ENCODE measurements around the gene ATP13A1.

DNA sequence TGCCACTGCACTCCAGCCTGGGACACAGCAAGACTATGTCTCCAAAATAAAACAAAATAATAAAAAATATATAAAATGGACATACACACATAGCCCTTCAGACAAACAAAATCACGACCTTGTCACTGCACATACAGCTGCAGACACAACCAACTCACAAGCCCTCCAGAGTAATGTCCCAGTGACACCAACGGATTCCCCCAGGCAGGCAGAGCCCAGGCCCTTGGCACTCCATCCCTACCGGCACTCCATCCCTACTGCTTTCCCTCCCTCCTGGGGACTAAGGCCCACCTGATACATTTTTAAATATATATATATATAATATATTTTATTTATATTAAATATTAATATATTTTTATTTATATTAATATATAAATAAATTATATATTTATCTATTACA is 23.6 kb upstream of the ATP13A1 start:
- TF ChIP-seq ZNF274 (IDR thresholded peaks at IDR 0.05; ENCODE audit: low read depth, low read length) (no peak), SUZ12 (IDR thresholded peaks at IDR 0.05; ENCODE audit: extremely low read depth, insufficient read depth, insufficient read length) (no peak), YY1 (IDR thresholded peaks at IDR 0.05; ENCODE audit: insufficient read depth, insufficient read length) (no peak)

Data from NT2/D1 (cell line).